ENCODE data around the gene CORO1C.
"Not testable (repeated sequence)": the region's sequence is repeated elsewhere in the genome, so short reads cannot be mapped to it uniquely, and the experiment has no call there.

The CORO1C gene

GRCh38 chr12:108731105-108731865 is at the start of gene CORO1C:
TSS of gene CORO1C (minus strand) at chr12:108731518. CDS start at chr12:108701318, 30,200 bp downstream.
- Histone ChIP-seq H3K9me3 (ENCODE audit: control insufficient read depth, insufficient read depth, low read length) (no peaks in the 10 kb centered on the region), H3K4me1 (ENCODE audit: insufficient read depth, low read length) (peaks cover 11% of the 10 kb centered on the region), H3K9ac (ENCODE audit: low read depth, low read length) (peak within 1 kb of the TSS; percentile 99), H3K36me3 (ENCODE audit: insufficient read depth, low read length) (no peaks in the 10 kb centered on the region)

GRCh38 chr12:108779998-108780688 is 48.8 kb upstream of the CORO1C start:
- Histone ChIP-seq H3K9me3 (ENCODE audit: control insufficient read depth, insufficient read depth, low read length) (no peaks in the 10 kb centered on the region), H3K4me1 (ENCODE audit: insufficient read depth, low read length) (peaks cover 4% of the 10 kb centered on the region; the same call in 1 of the 2 replicates), H3K9ac (ENCODE audit: low read depth, low read length) (no peak overlapping the region), H3K36me3 (ENCODE audit: insufficient read depth, low read length) (no peaks in the 10 kb centered on the region)

GRCh38 chr12:108778053-108778452 is 46.7 kb upstream of the CORO1C start:
- H3K9me3 ChIP-seq (ENCODE audit: control insufficient read depth, insufficient read depth, low read length) = no peaks in the 10 kb centered on the region
- H3K4me1 ChIP-seq (ENCODE audit: insufficient read depth, low read length) = 0 out of 2 replicates have a peak, but pooled peaks cover 5% of the 10 kb centered on the region
- no peaks in the 10 kb centered on the region for H3K36me3 ChIP-seq (ENCODE audit: insufficient read depth, low read length)
- H3K9ac ChIP-seq (ENCODE audit: low read depth, low read length) = no peak overlapping the region

GRCh38 chr12:108777156-108777555 is 45.8 kb upstream of the CORO1C start:
- Histone ChIP-seq H3K4me1 (ENCODE audit: insufficient read depth, low read length) (0 out of 2 replicates have a peak, but pooled peaks cover 5% of the 10 kb centered on the region), H3K9me3 (ENCODE audit: control insufficient read depth, insufficient read depth, low read length) (no peaks in the 10 kb centered on the region), H3K36me3 (ENCODE audit: insufficient read depth, low read length) (no peaks in the 10 kb centered on the region), H3K9ac (ENCODE audit: low read depth, low read length) (no peak overlapping the region)

- Histone ChIP-seq H3K36me3 (ENCODE audit: insufficient read depth, low read length) (no peaks in the 10 kb centered on the region), H3K4me1 (ENCODE audit: insufficient read depth, low read length) (peaks cover 5% of the 10 kb centered on the region; the same call in 1 of the 2 replicates), H3K9me3 (ENCODE audit: control insufficient read depth, insufficient read depth, low read length) (no peaks in the 10 kb centered on the region), H3K9ac (ENCODE audit: low read depth, low read length) (no peak overlapping the region)
Measured at GRCh38 chr12:108773798-108774788, 42.8 kb upstream of the CORO1C start.

GRCh38 chr12:108772891-108773797 is 41.8 kb upstream of the CORO1C start:
- Histone ChIP-seq H3K9ac (ENCODE audit: low read depth, low read length) (no peak overlapping the region), H3K36me3 (ENCODE audit: insufficient read depth, low read length) (no peaks in the 10 kb centered on the region), H3K4me1 (ENCODE audit: insufficient read depth, low read length) (peaks cover 5% of the 10 kb centered on the region; the same call in 1 of the 2 replicates), H3K9me3 (ENCODE audit: control insufficient read depth, insufficient read depth, low read length) (no peaks in the 10 kb centered on the region)

- Histone ChIP-seq H3K4me1 (ENCODE audit: insufficient read depth, low read length) (peaks cover 5% of the 10 kb centered on the region; the same call in 1 of the 2 replicates), H3K9ac (ENCODE audit: low read depth, low read length) (no peak overlapping the region), H3K9me3 (ENCODE audit: control insufficient read depth, insufficient read depth, low read length) (no peaks in the 10 kb centered on the region), H3K36me3 (ENCODE audit: insufficient read depth, low read length) (no peaks in the 10 kb centered on the region)
Measured at GRCh38 chr12:108772247-108772646, 40.9 kb upstream of the CORO1C start.

GRCh38 chr12:108771835-108772234 is 40.5 kb upstream of the CORO1C start:
- H3K9me3 ChIP-seq (ENCODE audit: control insufficient read depth, insufficient read depth, low read length); H3K4me1 ChIP-seq (ENCODE audit: insufficient read depth, low read length); H3K36me3 ChIP-seq (ENCODE audit: insufficient read depth, low read length); H3K9ac ChIP-seq (ENCODE audit: low read depth, low read length): not testable (repeated sequence)

- Histone ChIP-seq H3K9me3 (ENCODE audit: control insufficient read depth, insufficient read depth, low read length) (no peaks in the 10 kb centered on the region), H3K36me3 (ENCODE audit: insufficient read depth, low read length) (no peaks in the 10 kb centered on the region), H3K9ac (ENCODE audit: low read depth, low read length) (no peak overlapping the region), H3K4me1 (ENCODE audit: insufficient read depth, low read length) (peaks cover 5% of the 10 kb centered on the region; the same call in 1 of the 2 replicates)
Measured at GRCh38 chr12:108770963-108771362, 39.6 kb upstream of the CORO1C start.

- Histone ChIP-seq H3K9me3 (ENCODE audit: control insufficient read depth, insufficient read depth, low read length) (no peaks in the 10 kb centered on the region), H3K36me3 (ENCODE audit: insufficient read depth, low read length) (no peaks in the 10 kb centered on the region), H3K4me1 (ENCODE audit: insufficient read depth, low read length) (peaks cover 5% of the 10 kb centered on the region; the same call in 1 of the 2 replicates), H3K9ac (ENCODE audit: low read depth, low read length) (no peak overlapping the region)
Measured at GRCh38 chr12:108770269-108770829, 39.0 kb upstream of the CORO1C start.

GRCh38 chr12:108768591-108769500 is 37.5 kb upstream of the CORO1C start:
- Histone ChIP-seq H3K9me3 (ENCODE audit: control insufficient read depth, insufficient read depth, low read length) (no peaks in the 10 kb centered on the region), H3K9ac (ENCODE audit: low read depth, low read length) (peak overlapping the region; percentile 55), H3K36me3 (ENCODE audit: insufficient read depth, low read length) (no peaks in the 10 kb centered on the region), H3K4me1 (ENCODE audit: insufficient read depth, low read length) (peaks cover 5% of the 10 kb centered on the region; the same call in 1 of the 2 replicates)

GRCh38 chr12:108766294-108766693 is 35.0 kb upstream of the CORO1C start:
- H3K4me1 ChIP-seq (ENCODE audit: insufficient read depth, low read length) = peaks cover 4% of the 10 kb centered on the region; the same call in 1 of the 2 replicates
- no peak overlapping the region for H3K9ac ChIP-seq (ENCODE audit: low read depth, low read length)
- no peaks in the 10 kb centered on the region for H3K36me3 ChIP-seq (ENCODE audit: insufficient read depth, low read length)
- H3K9me3 ChIP-seq (ENCODE audit: control insufficient read depth, insufficient read depth, low read length) = no peaks in the 10 kb centered on the region

All from ES-I3 (cell line).